Erythroblast (primary cell): ENCODE measurements around the gene CACNA1C.

Experiments used
- GATA1 ChIP-seq: IDR thresholded peaks from 2 replicates; pipeline ENCODE4 v1.6.1; 2011; ENCODE audit warnings: low read depth, mild to moderate bottlenecking, control low read depth, low read length, moderate library complexity
- POLR2A ChIP-seq: IDR thresholded peaks from 2 replicates; pipeline ENCODE4 v1.6.1; 2011; ENCODE audit warnings: mild to moderate bottlenecking, low read length

- TF ChIP-seq POLR2A (no peak), GATA1 (no peak)
Measured at GRCh38 chr12:2292560-2292959, 239.8 kb downstream of the CACNA1C start.
